PC-3 (cell line): ENCODE data around the gene ATP8A1.

Source experiments
- EZH2 ChIP-seq: fragments of 300-600 bp; sonication (generic); IDR thresholded peaks from one replicate; pipeline ENCODE4 v1.6.1; 2017; ENCODE audit warnings: antibody characterized with exemption, mild to moderate bottlenecking, low read length; ENCODE audit not compliant: unreplicated experiment
- TF ChIP-seq, protein P1 (sequence below): fragments of 300-600 bp; sonication (generic); conservative IDR thresholded peaks from 2 replicates; pipeline ENCODE4 v1.5.1; 2017; ENCODE audit warnings: antibody characterized with exemption, low read depth, mild to moderate bottlenecking, low read length

DNA sequence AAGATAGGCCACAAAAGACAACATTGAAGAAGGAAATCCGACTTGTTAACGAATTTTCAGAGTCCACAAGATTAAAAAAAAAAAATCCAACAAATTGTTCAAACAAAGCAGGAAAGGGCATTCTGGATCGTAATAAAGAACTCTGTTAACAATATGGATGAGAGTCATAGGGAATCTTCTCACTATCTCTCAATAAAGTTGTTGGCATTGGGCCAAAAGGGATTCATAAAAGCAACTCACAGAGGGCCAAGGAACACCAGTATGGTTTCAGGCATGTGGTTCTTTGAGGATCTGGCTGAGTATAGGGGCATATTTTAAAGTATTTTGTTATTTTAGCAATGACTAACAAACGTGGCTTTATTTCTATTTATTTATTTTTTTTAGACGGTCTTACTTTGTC is 210.1 kb downstream of the ATP8A1 start:
- TF ChIP-seq, protein P1, sequence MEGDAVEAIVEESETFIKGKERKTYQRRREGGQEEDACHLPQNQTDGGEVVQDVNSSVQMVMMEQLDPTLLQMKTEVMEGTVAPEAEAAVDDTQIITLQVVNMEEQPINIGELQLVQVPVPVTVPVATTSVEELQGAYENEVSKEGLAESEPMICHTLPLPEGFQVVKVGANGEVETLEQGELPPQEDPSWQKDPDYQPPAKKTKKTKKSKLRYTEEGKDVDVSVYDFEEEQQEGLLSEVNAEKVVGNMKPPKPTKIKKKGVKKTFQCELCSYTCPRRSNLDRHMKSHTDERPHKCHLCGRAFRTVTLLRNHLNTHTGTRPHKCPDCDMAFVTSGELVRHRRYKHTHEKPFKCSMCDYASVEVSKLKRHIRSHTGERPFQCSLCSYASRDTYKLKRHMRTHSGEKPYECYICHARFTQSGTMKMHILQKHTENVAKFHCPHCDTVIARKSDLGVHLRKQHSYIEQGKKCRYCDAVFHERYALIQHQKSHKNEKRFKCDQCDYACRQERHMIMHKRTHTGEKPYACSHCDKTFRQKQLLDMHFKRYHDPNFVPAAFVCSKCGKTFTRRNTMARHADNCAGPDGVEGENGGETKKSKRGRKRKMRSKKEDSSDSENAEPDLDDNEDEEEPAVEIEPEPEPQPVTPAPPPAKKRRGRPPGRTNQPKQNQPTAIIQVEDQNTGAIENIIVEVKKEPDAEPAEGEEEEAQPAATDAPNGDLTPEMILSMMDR: no peak
- TF ChIP-seq EZH2: no peak
